H1 (cell line): ENCODE measurements around the gene FLVCR2.
"Not testable (repeated sequence)": the region's sequence is repeated elsewhere in the genome, so short reads cannot be mapped to it uniquely, and the experiment has no call there.

Source experiments
- BACH1 ChIP-seq: IDR thresholded peaks from 2 replicates; pipeline ENCODE4 v1.6.1; 2012; ENCODE audit warnings: low read length, improper control_type of control experiment
- CHD1 ChIP-seq: IDR thresholded peaks from 2 replicates; pipeline ENCODE4 v1.6.1; 2012; ENCODE audit warnings: low read depth, low read length, improper control_type of control experiment
- CREB1 ChIP-seq: IDR thresholded peaks from 2 replicates; pipeline ENCODE4 v1.6.1; 2012; ENCODE audit warnings: inconsistent platforms
- RXRA ChIP-seq: IDR thresholded peaks from 2 replicates; pipeline ENCODE4 v1.6.1; 2011; ENCODE audit warnings: low read depth, mild to moderate bottlenecking, low read length, moderate library complexity; ENCODE audit not compliant: insufficient read depth
- TF ChIP-seq, protein P1 (sequence below), 3 experiments: IDR thresholded peaks; 1 replicate in 2 of 3; 2 replicates in 1 of 3; pipeline versions ENCODE4 v1.5.1 to v1.6.1; 2011; ENCODE audit warnings: low read length in 3 of 3, mild to moderate bottlenecking in 3 of 3, inconsistent platforms in 2 of 3, low read depth in 1 of 3, moderate library complexity in 1 of 3; ENCODE audit not compliant: insufficient read depth in 1 of 3; ENCODE audit errors: control extremely low read depth in 1 of 3

- TF ChIP-seq, protein P1, sequence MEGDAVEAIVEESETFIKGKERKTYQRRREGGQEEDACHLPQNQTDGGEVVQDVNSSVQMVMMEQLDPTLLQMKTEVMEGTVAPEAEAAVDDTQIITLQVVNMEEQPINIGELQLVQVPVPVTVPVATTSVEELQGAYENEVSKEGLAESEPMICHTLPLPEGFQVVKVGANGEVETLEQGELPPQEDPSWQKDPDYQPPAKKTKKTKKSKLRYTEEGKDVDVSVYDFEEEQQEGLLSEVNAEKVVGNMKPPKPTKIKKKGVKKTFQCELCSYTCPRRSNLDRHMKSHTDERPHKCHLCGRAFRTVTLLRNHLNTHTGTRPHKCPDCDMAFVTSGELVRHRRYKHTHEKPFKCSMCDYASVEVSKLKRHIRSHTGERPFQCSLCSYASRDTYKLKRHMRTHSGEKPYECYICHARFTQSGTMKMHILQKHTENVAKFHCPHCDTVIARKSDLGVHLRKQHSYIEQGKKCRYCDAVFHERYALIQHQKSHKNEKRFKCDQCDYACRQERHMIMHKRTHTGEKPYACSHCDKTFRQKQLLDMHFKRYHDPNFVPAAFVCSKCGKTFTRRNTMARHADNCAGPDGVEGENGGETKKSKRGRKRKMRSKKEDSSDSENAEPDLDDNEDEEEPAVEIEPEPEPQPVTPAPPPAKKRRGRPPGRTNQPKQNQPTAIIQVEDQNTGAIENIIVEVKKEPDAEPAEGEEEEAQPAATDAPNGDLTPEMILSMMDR (IDR thresholded peaks at IDR 0.05; ENCODE audit: control extremely low read depth in 1 of 3, insufficient read depth in 1 of 3, low read depth in 1 of 3, low read length in 3 of 3): not testable (repeated sequence)
- not testable (repeated sequence) for TF ChIP-seq RXRA, CREB1, BACH1, CHD1
Measured at GRCh38 chr14:75600100-75600499, 21.7 kb downstream of the FLVCR2 start.
